A549 (cell line): ENCODE measurements around the gene CNTNAP1.

ENCODE experiments used
- CHD2 ChIP-seq: fragments of 150-350 bp; IDR thresholded peaks from 2 replicates; pipeline ENCODE4 v1.6.1; 2014; ENCODE audit warnings: low read length; ENCODE audit not compliant: partially characterized antibody
- PBX3 ChIP-seq: IDR thresholded peaks from 2 replicates; pipeline ENCODE4 v1.6.1; 2012
- TF ChIP-seq, protein P1 (sequence below): fragments of >200 bp; sonication (Bioruptor Twin); formaldehyde crosslinking; IDR thresholded peaks from 3 replicates; pipeline ENCODE4 v1.5.1; 2016
- TF ChIP-seq, protein P2 (sequence below): IDR thresholded peaks from 2 replicates; pipeline ENCODE4 v1.6.1; 2012

DNA sequence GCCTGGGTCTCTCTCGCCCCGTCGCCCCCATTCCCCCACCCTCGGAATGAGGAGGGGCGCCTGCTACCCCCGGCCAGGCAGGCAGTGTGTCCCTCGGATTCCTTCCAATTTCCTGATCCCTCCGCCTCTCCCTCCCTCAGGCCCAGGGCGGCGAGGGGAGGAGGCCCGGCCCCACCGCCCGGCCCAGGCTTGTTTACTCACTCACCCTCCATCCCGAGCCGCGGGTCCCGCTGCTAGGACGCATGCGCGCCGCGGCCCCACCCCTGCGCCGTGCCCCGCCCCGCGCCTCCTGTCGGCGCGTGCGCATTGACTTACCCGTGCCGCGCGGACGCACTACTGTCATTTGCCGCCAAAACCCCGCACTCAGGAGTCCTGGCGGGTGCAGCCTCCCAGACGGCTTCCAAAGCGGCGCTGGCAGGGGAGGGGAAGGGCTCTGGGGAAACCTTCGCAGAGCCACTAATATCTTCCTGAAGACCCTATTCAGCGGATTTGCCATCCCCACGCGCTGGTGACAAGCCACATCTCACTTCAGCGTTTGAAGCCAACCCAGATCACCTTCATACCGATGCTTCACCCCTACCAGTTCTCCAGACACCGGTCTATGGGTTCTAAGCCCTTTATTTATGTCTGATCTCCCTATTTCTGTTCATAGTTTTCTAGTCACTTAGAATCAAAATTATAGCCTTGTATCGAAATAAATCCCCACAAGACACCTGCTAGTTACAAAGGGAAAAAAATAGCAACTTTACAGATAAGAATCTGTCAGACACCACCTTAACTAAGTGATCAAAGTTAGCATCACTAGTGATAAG, 62.7 kb downstream of the CNTNAP1 start, which contains the start of gene EZH1:
- no peak for TF ChIP-seq CHD2
- no peak for TF ChIP-seq PBX3
- TF ChIP-seq, protein P1, sequence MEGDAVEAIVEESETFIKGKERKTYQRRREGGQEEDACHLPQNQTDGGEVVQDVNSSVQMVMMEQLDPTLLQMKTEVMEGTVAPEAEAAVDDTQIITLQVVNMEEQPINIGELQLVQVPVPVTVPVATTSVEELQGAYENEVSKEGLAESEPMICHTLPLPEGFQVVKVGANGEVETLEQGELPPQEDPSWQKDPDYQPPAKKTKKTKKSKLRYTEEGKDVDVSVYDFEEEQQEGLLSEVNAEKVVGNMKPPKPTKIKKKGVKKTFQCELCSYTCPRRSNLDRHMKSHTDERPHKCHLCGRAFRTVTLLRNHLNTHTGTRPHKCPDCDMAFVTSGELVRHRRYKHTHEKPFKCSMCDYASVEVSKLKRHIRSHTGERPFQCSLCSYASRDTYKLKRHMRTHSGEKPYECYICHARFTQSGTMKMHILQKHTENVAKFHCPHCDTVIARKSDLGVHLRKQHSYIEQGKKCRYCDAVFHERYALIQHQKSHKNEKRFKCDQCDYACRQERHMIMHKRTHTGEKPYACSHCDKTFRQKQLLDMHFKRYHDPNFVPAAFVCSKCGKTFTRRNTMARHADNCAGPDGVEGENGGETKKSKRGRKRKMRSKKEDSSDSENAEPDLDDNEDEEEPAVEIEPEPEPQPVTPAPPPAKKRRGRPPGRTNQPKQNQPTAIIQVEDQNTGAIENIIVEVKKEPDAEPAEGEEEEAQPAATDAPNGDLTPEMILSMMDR = no peak
- TF ChIP-seq, protein P2, sequence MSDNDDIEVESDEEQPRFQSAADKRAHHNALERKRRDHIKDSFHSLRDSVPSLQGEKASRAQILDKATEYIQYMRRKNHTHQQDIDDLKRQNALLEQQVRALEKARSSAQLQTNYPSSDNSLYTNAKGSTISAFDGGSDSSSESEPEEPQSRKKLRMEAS = peak; percentile 100
